PFSK-1 (cell line): ENCODE measurements around the gene RBMY1B. TPM values are rescaled to one million over a fixed set of nuclear protein-coding genes. Genes with fewer than 3 reads are reported as not detected.
"Not testable (repeated sequence)": the region's sequence is repeated elsewhere in the genome, so short reads cannot be mapped to it uniquely, and the experiment has no call there.

ENCODE experiments used
- FOXP2 ChIP-seq: optimal IDR thresholded peaks from 2 replicates; pipeline ENCODE3; 2011; ENCODE audit warnings: borderline replicate concordance, control low read depth, inconsistent platforms; ENCODE audit not compliant: insufficient read depth; ENCODE audit errors: extremely low read length, extremely low read depth
- POLR2AphosphoS5 ChIP-seq: IDR thresholded peaks from 2 replicates; pipeline ENCODE4 v1.6.1; 2012; ENCODE audit warnings: low read depth, mild to moderate bottlenecking, control low read depth, low read length, moderate library complexity
- SIN3A ChIP-seq: IDR thresholded peaks from 2 replicates; pipeline ENCODE4 v1.6.1; 2012; ENCODE audit warnings: mild to moderate bottlenecking, low read length, moderate library complexity, borderline replicate concordance; ENCODE audit not compliant: insufficient read depth
- TAF1 ChIP-seq: IDR thresholded peaks from 2 replicates; pipeline ENCODE4 v1.6.1; 2012; ENCODE audit warnings: low read length, control low read depth, borderline replicate concordance; ENCODE audit not compliant: insufficient read depth
- polyA plus RNA-seq: library from polyadenylated mRNA; unstranded; fragments of >200 nt; gene quantifications from one replicate; pipeline ENCODE4 v1.2.1, GENCODE V29; 2012; ENCODE audit warnings: low read depth, missing spikeins; ENCODE audit not compliant: insufficient read length
- TF ChIP-seq, protein P1 (sequence below), 2 experiments: IDR thresholded peaks; 2 replicates each; pipeline versions ENCODE4 v1.6.1 to v1.8.0; 2011 to 2012; ENCODE audit warnings: low read depth in 2 of 2, low read length in 2 of 2, control low read depth in 1 of 2, inconsistent platforms in 1 of 2, mild to moderate bottlenecking in 1 of 2, moderate library complexity in 1 of 2; ENCODE audit not compliant: insufficient read depth in 1 of 2

RBMY1B gene
- polyA plus RNA-seq: not detected

DNA sequence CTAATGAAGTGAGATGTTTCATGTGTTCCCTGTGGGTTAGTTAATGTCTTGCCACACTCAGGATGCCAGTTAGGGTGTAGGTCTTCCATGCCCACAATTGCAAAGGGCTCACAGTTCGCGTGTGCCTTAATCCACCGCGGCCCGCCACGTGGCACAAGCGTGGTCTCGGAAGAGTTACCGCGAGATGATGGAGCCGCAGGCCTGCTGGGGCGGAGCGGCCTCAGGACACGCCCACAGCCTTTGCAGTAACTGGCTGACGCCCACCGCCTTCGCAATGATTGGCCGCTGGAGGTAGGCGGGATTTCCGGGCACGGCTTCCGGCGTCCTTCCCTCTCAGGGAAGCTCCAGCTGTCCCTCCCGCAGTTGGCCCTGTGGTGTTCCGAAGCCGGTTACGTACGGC is at the start of gene RBMY1B:
TSS of gene RBMY1B (plus strand) at position 301 of the 400 bp plus-strand sequence. CDS start 2,013 bp downstream, outside the sequence.
- TF ChIP-seq SIN3A, TAF1: not testable (repeated sequence)
- TF ChIP-seq, protein P1, sequence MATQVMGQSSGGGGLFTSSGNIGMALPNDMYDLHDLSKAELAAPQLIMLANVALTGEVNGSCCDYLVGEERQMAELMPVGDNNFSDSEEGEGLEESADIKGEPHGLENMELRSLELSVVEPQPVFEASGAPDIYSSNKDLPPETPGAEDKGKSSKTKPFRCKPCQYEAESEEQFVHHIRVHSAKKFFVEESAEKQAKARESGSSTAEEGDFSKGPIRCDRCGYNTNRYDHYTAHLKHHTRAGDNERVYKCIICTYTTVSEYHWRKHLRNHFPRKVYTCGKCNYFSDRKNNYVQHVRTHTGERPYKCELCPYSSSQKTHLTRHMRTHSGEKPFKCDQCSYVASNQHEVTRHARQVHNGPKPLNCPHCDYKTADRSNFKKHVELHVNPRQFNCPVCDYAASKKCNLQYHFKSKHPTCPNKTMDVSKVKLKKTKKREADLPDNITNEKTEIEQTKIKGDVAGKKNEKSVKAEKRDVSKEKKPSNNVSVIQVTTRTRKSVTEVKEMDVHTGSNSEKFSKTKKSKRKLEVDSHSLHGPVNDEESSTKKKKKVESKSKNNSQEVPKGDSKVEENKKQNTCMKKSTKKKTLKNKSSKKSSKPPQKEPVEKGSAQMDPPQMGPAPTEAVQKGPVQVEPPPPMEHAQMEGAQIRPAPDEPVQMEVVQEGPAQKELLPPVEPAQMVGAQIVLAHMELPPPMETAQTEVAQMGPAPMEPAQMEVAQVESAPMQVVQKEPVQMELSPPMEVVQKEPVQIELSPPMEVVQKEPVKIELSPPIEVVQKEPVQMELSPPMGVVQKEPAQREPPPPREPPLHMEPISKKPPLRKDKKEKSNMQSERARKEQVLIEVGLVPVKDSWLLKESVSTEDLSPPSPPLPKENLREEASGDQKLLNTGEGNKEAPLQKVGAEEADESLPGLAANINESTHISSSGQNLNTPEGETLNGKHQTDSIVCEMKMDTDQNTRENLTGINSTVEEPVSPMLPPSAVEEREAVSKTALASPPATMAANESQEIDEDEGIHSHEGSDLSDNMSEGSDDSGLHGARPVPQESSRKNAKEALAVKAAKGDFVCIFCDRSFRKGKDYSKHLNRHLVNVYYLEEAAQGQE (IDR thresholded peaks at IDR 0.05; ENCODE audit: insufficient read depth in 1 of 2, low read depth in 2 of 2, low read length in 2 of 2): not testable (repeated sequence)

DNA sequence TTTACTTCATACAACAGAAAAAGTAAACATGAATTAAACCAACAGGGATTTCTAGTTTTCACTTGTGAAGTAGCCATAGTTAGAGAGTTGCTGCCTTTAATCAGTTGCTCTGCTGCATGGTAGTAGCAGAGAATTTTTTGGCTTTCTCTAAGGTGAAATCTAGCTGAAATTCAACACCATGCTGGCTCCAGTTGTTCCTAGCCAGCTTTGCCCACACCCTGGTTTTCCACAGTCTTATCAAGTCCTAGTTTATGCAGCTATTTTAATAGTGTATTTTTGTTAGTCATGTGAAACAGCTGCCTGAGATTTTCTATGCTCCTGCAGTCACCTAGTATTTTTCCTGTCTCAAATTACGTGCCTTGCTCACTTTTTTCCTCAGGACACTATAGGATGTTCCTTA is 28.2 kb upstream of the RBMY1B start:
- TF ChIP-seq TAF1: no peak
- TF ChIP-seq, protein P1 (IDR thresholded peaks at IDR 0.05; ENCODE audit: insufficient read depth in 1 of 2, low read depth in 2 of 2, low read length in 2 of 2): no peak
- no peak for TF ChIP-seq POLR2AphosphoS5
- TF ChIP-seq FOXP2: no peak
- TF ChIP-seq SIN3A: no peak

DNA sequence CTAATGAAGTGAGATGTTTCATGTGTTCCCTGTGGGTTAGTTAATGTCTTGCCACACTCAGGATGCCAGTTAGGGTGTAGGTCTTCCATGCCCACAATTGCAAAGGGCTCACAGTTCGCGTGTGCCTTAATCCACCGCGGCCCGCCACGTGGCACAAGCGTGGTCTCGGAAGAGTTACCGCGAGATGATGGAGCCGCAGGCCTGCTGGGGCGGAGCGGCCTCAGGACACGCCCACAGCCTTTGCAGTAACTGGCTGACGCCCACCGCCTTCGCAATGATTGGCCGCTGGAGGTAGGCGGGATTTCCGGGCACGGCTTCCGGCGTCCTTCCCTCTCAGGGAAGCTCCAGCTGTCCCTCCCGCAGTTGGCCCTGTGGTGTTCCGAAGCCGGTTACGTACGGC is 23.4 kb downstream of the RBMY1B start, which contains the start of gene RBMY1A1:
TSS of gene RBMY1A1 (plus strand) at position 301 of the 400 bp plus-strand sequence. CDS start 2,013 bp downstream, outside the sequence.
- not testable (repeated sequence) for TF ChIP-seq TAF1, FOXP2, SIN3A
